GM23248 (cell line): Measurements from ENCODE around the gene CAMK2B. TPM values are rescaled to one million over a fixed set of nuclear protein-coding genes. Genes with fewer than 3 reads are reported as not detected.
A peak's percentile ranks its signal among the peaks of the same experiment; 100 is the strongest.

Source experiments
- DNase-seq: peaks from one replicate; pipeline ENCODE4 v3.0.0-alpha.2; 2015
- H2AFZ ChIP-seq: fragments of 200-600 bp; sonication (generic); 2 replicates; pipeline ENCODE4 v1.6.1; 2016; ENCODE audit warnings: antibody characterized with exemption
- H3F3A ChIP-seq: fragments of 200-600 bp; sonication (generic); 2 replicates; pipeline ENCODE4 v1.6.1; 2016; ENCODE audit warnings: mild to moderate bottlenecking, antibody characterized with exemption, mixed run types; ENCODE audit not compliant: insufficient read depth
- H3K27ac ChIP-seq: fragments of 200-600 bp; sonication (generic); 2 replicates; pipeline ENCODE4 v1.5.1; 2016; ENCODE audit warnings: mild to moderate bottlenecking
- H3K27me3 ChIP-seq: fragments of 200-600 bp; sonication (generic); replicated peaks from 2 replicates; pipeline ENCODE4 v1.6.1; 2016; ENCODE audit warnings: mild to moderate bottlenecking; ENCODE audit not compliant: insufficient read depth
- H3K36me3 ChIP-seq: fragments of 200-600 bp; sonication (generic); 2 replicates; pipeline ENCODE4 v1.6.1; 2016; ENCODE audit warnings: low read depth, mild to moderate bottlenecking
- H3K4me1 ChIP-seq: fragments of 200-600 bp; sonication (generic); 2 replicates; pipeline ENCODE4 v1.6.1; 2016; ENCODE audit warnings: mild to moderate bottlenecking; ENCODE audit not compliant: insufficient read depth
- H3K4me2 ChIP-seq: fragments of 200-600 bp; sonication (generic); one replicate; pipeline ENCODE4 v1.6.1; 2016; ENCODE audit warnings: mild to moderate bottlenecking; ENCODE audit not compliant: unreplicated experiment
- H3K4me3 ChIP-seq: fragments of 200-600 bp; sonication (generic); 2 replicates; pipeline ENCODE4 v1.5.1; 2016; ENCODE audit warnings: mild to moderate bottlenecking
- H3K79me2 ChIP-seq: fragments of 200-600 bp; sonication (generic); 2 replicates; pipeline ENCODE4 v1.6.1; 2016; ENCODE audit warnings: mild to moderate bottlenecking; ENCODE audit not compliant: insufficient read depth
- H3K9ac ChIP-seq: fragments of 200-600 bp; sonication (generic); 2 replicates; pipeline ENCODE4 v1.6.1; 2016; ENCODE audit warnings: mild to moderate bottlenecking
- H3K9me2 ChIP-seq: fragments of 200-600 bp; sonication (generic); 2 replicates; pipeline ENCODE4 v1.6.1; 2016; ENCODE audit warnings: mixed run types, mild to moderate bottlenecking, moderate library complexity; ENCODE audit not compliant: insufficient read depth
- H3K9me3 ChIP-seq: fragments of 200-600 bp; sonication (generic); one replicate; pipeline ENCODE4 v1.6.1; 2017; ENCODE audit warnings: low read depth
- H4K20me1 ChIP-seq: fragments of 200-600 bp; sonication (generic); 2 replicates; pipeline ENCODE4 v1.6.0; 2016; ENCODE audit not compliant: insufficient read depth
- EZH2 ChIP-seq: fragments of 200-600 bp; sonication (generic); IDR thresholded peaks from 2 replicates; pipeline ENCODE4 v1.6.1; 2018; ENCODE audit warnings: antibody characterized with exemption, mild to moderate bottlenecking; ENCODE audit not compliant: insufficient read depth, poor library complexity, severe bottlenecking
- EZH2phosphoT487 ChIP-seq: fragments of 200-600 bp; sonication (generic); IDR thresholded peaks from 2 replicates; pipeline ENCODE4 v1.6.1; 2018; ENCODE audit warnings: antibody characterized with exemption, moderate library complexity, mild to moderate bottlenecking, low read depth; ENCODE audit not compliant: insufficient read depth
- WGBS, 2 experiments: methylation state at CpG; one replicate each; pipeline ENCODE4 v1.1.6; 2015 to 2017; ENCODE audit warnings: low lambda C conversion rate in 2 of 2, low coverage in 1 of 2; ENCODE audit errors: missing lambda C conversion rate in 2 of 2; 5-methylcytosine and 5-hydroxymethylcytosine counted together
- in situ Hi-C: fragments of 300-500 bp; cut with MboI; formaldehyde crosslinking; loops from 2 replicates; pipeline ENCODE4 v1.15.0; 2020
- polyA plus RNA-seq: library from polyadenylated mRNA; unstranded; fragments of >200 nt; fragmentation: Nextera tagmentation; extraction: Ambion mirVana; gene quantifications from 2 replicates; pipeline ENCODE4 v1.2.1, GENCODE V29; 2016
- total RNA-seq: library from RNA; depleted of rRNA; stranded (reverse); fragments of >200 nt; shearing (Covaris generic); gene quantifications from 2 replicates; pipeline ENCODE4 v1.2.3, GENCODE V29; 2014

CAMK2B gene
- total and polyA plus RNA-seq, 2 experiments from 2014 or later, result 0.78 to 2.5 TPM

DNA sequence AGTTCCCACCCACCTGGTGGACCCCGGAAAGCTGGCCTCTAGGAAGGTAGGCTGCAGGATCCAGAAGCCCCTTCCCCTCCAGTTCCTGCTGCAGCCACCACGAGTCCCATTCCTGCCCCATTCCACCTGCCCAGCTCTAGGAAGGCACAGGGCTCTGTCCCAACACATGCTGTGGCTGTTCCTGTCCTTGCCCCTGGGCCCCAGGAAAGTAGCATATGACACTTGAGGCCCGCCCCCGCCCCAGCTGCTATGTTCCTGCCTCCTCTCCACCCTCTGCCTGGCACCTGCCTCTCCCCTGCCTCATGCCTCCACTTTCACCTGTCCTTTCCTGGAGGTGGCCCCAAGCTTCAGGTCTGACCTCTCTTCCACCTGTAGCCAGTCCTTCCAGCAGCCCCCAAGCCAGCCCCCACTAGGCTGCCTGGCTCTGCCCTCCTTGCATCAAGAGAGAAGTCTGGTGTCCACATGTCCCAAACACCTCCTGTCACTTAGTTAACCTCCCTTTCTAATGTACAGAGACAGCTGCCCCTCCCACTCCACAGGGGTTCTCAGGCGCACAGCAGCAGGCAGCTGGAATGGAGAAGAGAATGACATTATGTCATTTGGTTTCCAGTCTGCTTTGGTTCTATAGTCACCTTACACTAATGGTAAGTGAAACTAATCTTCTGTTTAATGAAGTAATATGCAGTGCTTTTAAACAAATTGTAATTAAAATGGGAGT lies 101.9 kb downstream of the CAMK2B start:
- H3K27ac ChIP-seq, result no peak overlapping the region
- peaks cover 8% of the 10 kb centered on the region; the same call in 1 of the 2 replicates for H3K27me3 ChIP-seq
- in situ Hi-C loops, result no loop called here
- H3K36me3 ChIP-seq, result no peaks in the 10 kb centered on the region
- H3K4me1 ChIP-seq, result no peaks in the 10 kb centered on the region
- no peaks in the 10 kb centered on the region for H3K9me2 ChIP-seq
- no peaks in the 10 kb centered on the region for H3F3A ChIP-seq
- H2AFZ ChIP-seq, result no peak overlapping the region
- H3K9ac ChIP-seq, result no peak overlapping the region
- no peak for TF ChIP-seq EZH2phosphoT487
- TF ChIP-seq EZH2, result no peak
- H3K79me2 ChIP-seq, result no peaks in the 10 kb centered on the region
- DNase-seq, result no peak
- no peak overlapping the region for H3K4me3 ChIP-seq
- H3K4me2 ChIP-seq, result no peak overlapping the region
- no peaks in the 10 kb centered on the region for H4K20me1 ChIP-seq
- no peaks in the 10 kb centered on the region for H3K9me3 ChIP-seq
- WGBS, 2 experiments, result 29 to 31% methylated on average over 5 of the region's 5 CpGs

DNA sequence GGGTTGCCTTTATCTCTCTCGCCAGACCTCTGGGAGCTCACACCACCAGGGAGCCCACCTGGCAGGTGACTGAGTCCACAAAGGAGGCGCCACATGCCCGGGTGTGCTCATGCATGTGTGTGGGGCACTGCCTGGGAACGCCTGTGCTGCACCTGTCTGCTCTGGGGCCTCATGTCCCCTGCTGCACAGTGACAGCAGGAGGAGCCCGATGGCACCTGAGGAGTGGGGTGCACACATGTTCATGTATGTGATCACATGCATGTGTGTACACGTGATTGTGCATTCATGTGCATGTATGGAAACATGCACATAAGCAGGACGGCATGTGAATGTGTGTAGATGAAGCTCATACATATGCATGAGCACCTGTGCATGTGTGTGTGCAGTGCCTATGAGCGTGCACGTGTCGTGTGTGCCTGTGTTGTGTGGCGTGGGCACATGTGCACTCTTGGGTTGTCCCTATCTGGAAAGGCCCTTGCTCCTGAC lies 102.6 kb downstream of the CAMK2B start:
- Histone ChIP-seq H3K9me2 (no peaks in the 10 kb centered on the region), H3K4me2 (no peak overlapping the region), H2AFZ (no peak overlapping the region), H3K27ac (no peak overlapping the region), H3K9me3 (no peaks in the 10 kb centered on the region), H3K4me1 (no peaks in the 10 kb centered on the region), H4K20me1 (no peaks in the 10 kb centered on the region), H3K9ac (no peak overlapping the region), H3K36me3 (no peaks in the 10 kb centered on the region), H3F3A (no peaks in the 10 kb centered on the region), H3K79me2 (no peaks in the 10 kb centered on the region), H3K27me3 (peaks cover 8% of the 10 kb centered on the region; the same call in 1 of the 2 replicates), H3K4me3 (no peak overlapping the region)
- TF ChIP-seq EZH2 (no peak), EZH2phosphoT487 (no peak)
- 60 to 69% methylated on average over 11 of the region's 11 CpGs for WGBS, 2 experiments
- no peak for DNase-seq
- in situ Hi-C loops, result no loop called here

DNA sequence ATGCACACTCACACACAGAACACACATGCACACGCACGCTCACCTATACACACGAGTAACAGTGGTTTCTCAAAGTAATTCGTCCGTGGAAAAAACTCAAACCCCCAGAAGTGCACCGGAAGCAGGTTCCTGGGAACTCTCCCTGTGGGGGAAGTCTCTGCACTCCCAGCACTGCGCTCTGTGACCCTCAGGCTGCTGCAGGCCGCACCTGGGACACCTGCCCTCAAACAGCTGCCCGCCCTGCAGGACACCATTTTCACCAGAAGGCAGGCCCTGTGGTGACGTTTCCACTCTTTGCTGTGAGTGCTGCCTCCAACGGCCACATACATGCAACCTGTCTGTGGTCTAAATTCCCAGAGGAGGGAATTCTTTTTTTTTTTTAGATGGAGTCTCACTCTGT lies 103.3 kb downstream of the CAMK2B start:
- H3K4me2 ChIP-seq, result no peak overlapping the region
- H3K9ac ChIP-seq, result no peak overlapping the region
- H3K79me2 ChIP-seq, result no peaks in the 10 kb centered on the region
- WGBS, 2 experiments, result 68 to 72% methylated on average over 11 of the region's 11 CpGs
- H3K9me3 ChIP-seq, result no peaks in the 10 kb centered on the region
- no peaks in the 10 kb centered on the region for H3F3A ChIP-seq
- H3K27me3 ChIP-seq, result peaks cover 8% of the 10 kb centered on the region; the same call in 1 of the 2 replicates
- no peak for DNase-seq
- no peak overlapping the region for H3K27ac ChIP-seq
- no peak for TF ChIP-seq EZH2
- TF ChIP-seq EZH2phosphoT487, result no peak
- H3K36me3 ChIP-seq, result no peaks in the 10 kb centered on the region
- H4K20me1 ChIP-seq, result no peaks in the 10 kb centered on the region
- no peak overlapping the region for H3K4me3 ChIP-seq
- no peak overlapping the region for H2AFZ ChIP-seq
- H3K4me1 ChIP-seq, result no peaks in the 10 kb centered on the region
- H3K9me2 ChIP-seq, result no peaks in the 10 kb centered on the region
- in situ Hi-C loops, result no loop called here

DNA sequence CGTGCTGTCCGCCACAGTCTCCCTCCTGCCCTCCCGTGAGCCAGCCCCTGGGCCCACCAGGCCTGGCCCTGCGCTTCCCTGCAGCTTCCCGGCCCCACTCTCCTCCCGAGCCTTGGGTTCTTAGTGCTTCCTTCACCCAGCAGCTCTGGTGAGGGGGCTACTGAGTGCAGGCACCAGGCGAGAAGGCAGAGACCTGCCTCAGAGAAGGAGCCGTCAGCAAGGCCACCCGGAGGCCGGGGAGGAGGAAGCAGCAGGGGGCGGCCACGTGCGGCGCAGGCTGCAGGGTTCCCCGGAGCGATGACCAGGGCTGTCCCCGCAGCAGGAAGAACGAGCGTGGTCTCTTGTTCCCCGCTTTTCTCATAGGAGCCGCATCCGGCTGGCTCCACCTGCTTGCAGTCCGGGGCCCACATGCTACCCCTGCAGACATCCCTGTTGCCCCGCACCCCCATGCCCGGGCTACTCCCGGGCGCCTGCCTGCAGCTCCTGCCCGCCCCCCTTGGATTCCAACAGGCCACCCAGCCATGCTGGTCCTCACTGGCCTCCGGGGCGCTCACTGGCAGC lies 104.1 kb downstream of the CAMK2B start:
- Histone ChIP-seq H3K9me2 (no peaks in the 10 kb centered on the region), H2AFZ (0 out of 2 replicates have a peak overlapping the region, but pooled peaks have one; percentile 19), H3F3A (no peaks in the 10 kb centered on the region), H3K4me1 (no peaks in the 10 kb centered on the region), H3K9ac (no peak overlapping the region), H3K27me3 (peaks cover 8% of the 10 kb centered on the region; the same call in 1 of the 2 replicates), H3K36me3 (no peaks in the 10 kb centered on the region), H4K20me1 (no peaks in the 10 kb centered on the region), H3K79me2 (no peaks in the 10 kb centered on the region), H3K27ac (no peak overlapping the region), H3K9me3 (no peaks in the 10 kb centered on the region), H3K4me3 (no peak overlapping the region), H3K4me2 (no peak overlapping the region)
- in situ Hi-C loops, result no loop called here
- peak; percentile 43 for DNase-seq
- 23 to 32% methylated on average over 25 to 30 of the region's 30 CpGs for WGBS, 2 experiments
- no peak for TF ChIP-seq EZH2
- TF ChIP-seq EZH2phosphoT487, result no peak
